GM12878 (cell line): ENCODE data around the gene SNRNP25. TPM values are rescaled to one million over a fixed set of nuclear protein-coding genes. Genes with fewer than 3 reads are reported as not detected.
A peak's percentile ranks its signal among the peaks of the same experiment; 100 is the strongest.

Source experiments
- BCLAF1 ChIP-seq: fragments of 450-650 bp; IDR thresholded peaks from 2 replicates; pipeline ENCODE4 v1.6.1; 2017; ENCODE audit warnings: antibody characterized with exemption, mild to moderate bottlenecking, moderate library complexity
- CEBPB ChIP-seq, 2 experiments: fragments of 150-350 bp in 1 of 2; IDR thresholded peaks; 2 replicates each; pipeline ENCODE4 v1.6.1; 2012 to 2014; ENCODE audit warnings: low read depth in 2 of 2, low read length in 2 of 2, borderline replicate concordance in 1 of 2, inconsistent platforms in 1 of 2
- DPF2 ChIP-seq: fragments of 450-650 bp; IDR thresholded peaks from 2 replicates; pipeline ENCODE4 v1.6.1; 2017; ENCODE audit warnings: mild to moderate bottlenecking
- EED ChIP-seq: sonication (generic); IDR thresholded peaks from 2 replicates; pipeline ENCODE4 v1.6.1; 2016; ENCODE audit warnings: antibody characterized with exemption, low read depth
- EP300 ChIP-seq, 2 experiments: fragments of 150-350 bp in 1 of 2; IDR thresholded peaks; 2 replicates each; pipeline ENCODE4 v1.6.1; 2011 to 2012; ENCODE audit warnings: low read depth in 2 of 2, low read length in 2 of 2, borderline replicate concordance in 1 of 2, improper control_type of control experiment in 1 of 2, inconsistent platforms in 1 of 2; ENCODE audit not compliant: control insufficient read depth in 1 of 2
- FOXK2 ChIP-seq: fragments of 450-650 bp; IDR thresholded peaks from 2 replicates; pipeline ENCODE4 v1.6.1; 2017; ENCODE audit warnings: mild to moderate bottlenecking, moderate library complexity
- HDAC6 ChIP-seq: fragments of 200-600 bp; sonication (generic); IDR thresholded peaks from one replicate; pipeline ENCODE4 v1.8.0; 2017; ENCODE audit warnings: antibody characterized with exemption; ENCODE audit not compliant: unreplicated experiment
- IKZF1 ChIP-seq: fragments of 450-650 bp; conservative IDR thresholded peaks from 2 replicates; pipeline ENCODE4 v1.6.1; 2017; ENCODE audit warnings: antibody characterized with exemption, mild to moderate bottlenecking
- JUND ChIP-seq: IDR thresholded peaks from 2 replicates; pipeline ENCODE4 v1.6.1; 2012; ENCODE audit warnings: low read depth, mild to moderate bottlenecking, low read length, improper control_type of control experiment, moderate library complexity
- NFXL1 ChIP-seq: fragments of 450-650 bp; IDR thresholded peaks from 2 replicates; pipeline ENCODE4 v1.6.1; 2017; ENCODE audit warnings: antibody characterized with exemption, mild to moderate bottlenecking, borderline replicate concordance
- RAD51 ChIP-seq: fragments of 450-650 bp; IDR thresholded peaks from 2 replicates; pipeline ENCODE4 v1.6.1; 2016; ENCODE audit warnings: moderate library complexity, mild to moderate bottlenecking, inconsistent platforms
- RB1 ChIP-seq: fragments of 450-650 bp; formaldehyde crosslinking; IDR thresholded peaks from 2 replicates; pipeline ENCODE4 v1.6.1; 2017; ENCODE audit warnings: mild to moderate bottlenecking, borderline replicate concordance
- REST ChIP-seq: IDR thresholded peaks from 2 replicates; pipeline ENCODE4 v1.6.1; 2012; ENCODE audit warnings: mild to moderate bottlenecking, low read depth, low read length
- SMAD1 ChIP-seq: fragments of 450-650 bp; IDR thresholded peaks from 2 replicates; pipeline ENCODE4 v1.6.1; 2018; ENCODE audit warnings: mild to moderate bottlenecking, low read depth; ENCODE audit not compliant: partially characterized antibody
- TCF3 ChIP-seq: IDR thresholded peaks from 2 replicates; pipeline ENCODE4 v1.6.1; 2012; ENCODE audit warnings: low read depth, mild to moderate bottlenecking, low read length, borderline replicate concordance; ENCODE audit not compliant: insufficient read depth
- TCF7 ChIP-seq: IDR thresholded peaks from 2 replicates; pipeline ENCODE4 v1.6.1; 2014; ENCODE audit warnings: antibody characterized with exemption, borderline replicate concordance
- USF1 ChIP-seq: IDR thresholded peaks from 2 replicates; pipeline ENCODE4 v1.6.1; 2011; ENCODE audit warnings: borderline replicate concordance, low read depth, mild to moderate bottlenecking, moderate library complexity, mixed read lengths, low read length; ENCODE audit not compliant: insufficient read depth; ENCODE audit errors: extremely low read length
- YY1 ChIP-seq: IDR thresholded peaks from 2 replicates; pipeline ENCODE4 v1.6.1; 2011; ENCODE audit warnings: low read depth, mild to moderate bottlenecking, low read length
- ZNF207 ChIP-seq: fragments of 450-650 bp; IDR thresholded peaks from 2 replicates; pipeline ENCODE4 v1.6.1; 2014; ENCODE audit warnings: antibody characterized with exemption, mild to moderate bottlenecking, borderline replicate concordance
- polyA plus RNA-seq, 11 experiments: library from polyadenylated mRNA; depleted of rRNA in 4 of 11; unstranded in 6 of 11; stranded (reverse) in 5 of 11; fragments of >200 nt; fragmentation: Nextera tagmentation in 4 of 11; fragmentation: Illumina TruSeq in 1 of 11; extraction: Ambion mirVana in 4 of 11; extraction: Trizol in 1 of 11; gene quantifications; 1 replicate in 1 of 11; 2 replicates in 10 of 11; pipeline versions ENCODE4 v1.2.1 to v1.2.3, GENCODE V29; 2011 to 2016; ENCODE audit warnings: inconsistent platforms in 2 of 11, missing spikeins in 2 of 11, low read depth in 1 of 11
- total RNA-seq, 4 experiments: library from RNA; depleted of rRNA in 3 of 4; stranded (reverse); fragments of >200 nt in 3 of 4; fragmentation: Illumina TruSeq in 1 of 4; extraction: Trizol in 1 of 4; gene quantifications; 2 replicates each; pipeline versions ENCODE4 v1.2.1 to v1.2.3, GENCODE V29; 2013 to 2021

SNRNP25 gene
- total and polyA plus RNA-seq, 10 of the 15 experiments (the other 5 are each of a cell fraction or from before 2014, with no cell fraction given) = 40.9 to 138 (median 67.2) TPM

GRCh38 chr16:53346-54236 is at the start of gene SNRNP25, which contains the start of gene POLR3K (continued):
- TF ChIP-seq HDAC6 (no peak), EED (no peak), YY1 (no peak), IKZF1 (peak; percentile 69), SMAD1 (no peak), CEBPB (IDR thresholded peaks at IDR 0.05; ENCODE audit: borderline replicate concordance in 1 of 2, low read depth in 2 of 2, low read length in 2 of 2) (no peak), BCLAF1 (no peak), DPF2 (peak; percentile 73; the same call in 1 of the 2 replicates), USF1 (no peak), NFXL1 (no peak), JUND (no peak), REST (no peak), RAD51 (no peak), EP300 (IDR thresholded peaks at IDR 0.05; ENCODE audit: borderline replicate concordance in 1 of 2, control insufficient read depth in 1 of 2, low read depth in 2 of 2, low read length in 2 of 2) (no peak), RB1 (peak; percentile 90; the same call in 1 of the 2 replicates), ZNF207 (no peak), TCF7 (no peak), FOXK2 (no peak), TCF3 (no peak)
